Body of pancreas (tissue), 4 donors: ENCODE measurements around the gene NLRP1. TPM values are rescaled to one million over a fixed set of nuclear protein-coding genes. Genes with fewer than 3 reads are reported as not detected.
A peak's percentile ranks its signal among the peaks of the same experiment; 100 is the strongest.

Source experiments
- ATAC-seq: fragments of 150-250 bp; one replicate; pipeline ENCODE4 v1.9.1; 2016
- DNase-seq, 4 donors: peaks; one replicate each; pipeline ENCODE4 v3.0.0-alpha.2; 2019
- H3K27ac ChIP-seq, 4 donors: fragments of 200-600 bp; sonication (generic); 1 replicate in 3 of 4; 2 replicates in 1 of 4; pipeline versions ENCODE4 v1.5.1 to v1.6.1; 2016 to 2019; ENCODE audit warnings: mild to moderate bottlenecking in 1 of 4, mixed read lengths in 1 of 4, moderate library complexity in 1 of 4
- H3K27me3 ChIP-seq, 2 donors: fragments of 200-600 bp; sonication (generic); one replicate each; pipeline ENCODE4 v1.6.0; 2016; ENCODE audit warnings: mild to moderate bottlenecking in 1 of 2
- H3K36me3 ChIP-seq, 2 donors: fragments of 200-600 bp; sonication (generic); replicated peaks in 1 of 2; 2 replicates each; pipeline ENCODE4 v1.5.1; 2016; ENCODE audit warnings: low read depth in 2 of 2; ENCODE audit not compliant: insufficient read depth in 1 of 2
- H3K4me1 ChIP-seq: fragments of 200-600 bp; sonication (generic); one replicate; pipeline ENCODE4 v1.6.0; 2016
- H3K4me3 ChIP-seq, 2 donors: fragments of 200-600 bp; sonication (generic); 1 replicate in 1 of 2; 2 replicates in 1 of 2; pipeline ENCODE4 v1.5.1; 2016 to 2019
- H3K9me3 ChIP-seq, 3 donors: fragments of 200-600 bp; sonication (generic); 1 replicate in 2 of 3; 2 replicates in 1 of 3; pipeline ENCODE4 v1.5.1; 2016
- CTCF ChIP-seq, 7 experiments: fragments of 450-650 bp in 4 of 7; fragments of 200-600 bp in 3 of 7; sonication (generic) in 3 of 7; IDR thresholded peaks; one replicate each; pipeline ENCODE4 v1.5.1; 2016 to 2019; ENCODE audit warnings: antibody characterized with exemption in 7 of 7
- POLR2A ChIP-seq, 3 donors: fragments of 450-650 bp; IDR thresholded peaks; one replicate each; pipeline ENCODE4 v1.6.1; 2016; ENCODE audit warnings: antibody characterized with exemption in 3 of 3, mild to moderate bottlenecking in 2 of 3
- WGBS, 2 donors: methylation state at CpG; one replicate each; pipeline ENCODE4 v1.1.5; 2017; 5-methylcytosine and 5-hydroxymethylcytosine counted together
- intact Hi-C: fragments of 100-400 bp; cut with DNase I; formaldehyde crosslinking; loops from one replicate; pipeline ENCODE4 v1.15.1; 2023
- total RNA-seq, 2 donors: library from RNA; depleted of rRNA; stranded (reverse); fragments of >200 nt; gene quantifications; one replicate each; pipeline ENCODE4 v1.1.0, GENCODE V29; 2016

The NLRP1 gene
- total RNA-seq, 2 donors from 2014 or later: 8.9 to 14.3 TPM

GRCh38 chr17:5499476-5500231 lies 84.7 kb downstream of the NLRP1 start:
- intact Hi-C loops: no loop called here
- Histone ChIP-seq H3K4me3 (no peak overlapping the region), H3K27ac (no peak overlapping the region), H3K9me3 (no peaks in the 10 kb centered on the region), H3K4me1 (peaks cover 17% of the 10 kb centered on the region), H3K27me3 (peaks cover 0 to 10% of the 10 kb centered on the region in 2 donors), H3K36me3 (no peaks in the 10 kb centered on the region)
- WGBS, 2 donors: 20 to 23% methylated on average over 25 to 43 of the region's 44 CpGs
- TF ChIP-seq POLR2A (IDR thresholded peaks at IDR 0.05) (no peak), CTCF (IDR thresholded peaks at IDR 0.05) (no peak)
- no peak for DNase-seq
- no peak for ATAC-seq

- Histone ChIP-seq H3K36me3 (peaks cover 0 to 8% of the 10 kb centered on the region in 2 donors), H3K27me3 (no peaks in the 10 kb centered on the region), H3K4me3 (no peak overlapping the region), H3K4me1 (peaks cover 4% of the 10 kb centered on the region), H3K9me3 (no peaks in the 10 kb centered on the region), H3K27ac (no peak overlapping the region)
- WGBS, 2 donors: 98 to 100% methylated on average over 2 of the region's 2 CpGs
- intact Hi-C loops: no loop called here
- no peak for TF ChIP-seq CTCF (IDR thresholded peaks at IDR 0.05)
- ATAC-seq (no peak), DNase-seq (no peak)
Measured at GRCh38 chr17:5492970-5493369, 91.3 kb downstream of the NLRP1 start.

DNA sequence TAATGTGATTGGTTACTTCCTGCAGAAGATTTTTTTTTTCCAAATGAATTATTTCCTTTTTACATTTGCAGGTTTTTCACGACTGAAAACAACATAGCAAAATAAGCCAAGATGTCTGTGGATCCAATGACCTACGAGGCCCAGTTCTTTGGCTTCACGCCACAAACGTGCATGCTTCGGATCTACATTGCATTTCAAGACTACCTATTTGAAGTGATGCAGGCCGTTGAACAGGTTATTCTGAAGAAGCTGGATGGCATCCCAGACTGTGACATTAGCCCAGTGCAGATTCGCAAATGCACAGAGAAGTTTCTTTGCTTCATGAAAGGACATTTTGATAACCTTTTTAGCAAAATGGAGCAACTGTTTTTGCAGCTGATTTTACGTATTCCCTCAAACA lies 95.6 kb downstream of the NLRP1 start:
- Histone ChIP-seq H3K4me3 (no peak overlapping the region), H3K27me3 (no peaks in the 10 kb centered on the region), H3K9me3 (no peaks in the 10 kb centered on the region), H3K36me3 (peaks cover 0 to 8% of the 10 kb centered on the region in 2 donors), H3K4me1 (peaks cover 32% of the 10 kb centered on the region), H3K27ac (no peak overlapping the region)
- 76% methylated on average over 8 of the region's 8 CpGs for WGBS, 2 donors
- TF ChIP-seq POLR2A (IDR thresholded peaks at IDR 0.05): no peak
- no peak for ATAC-seq
- no peak for DNase-seq
- intact Hi-C loops: no loop called here

- WGBS, 2 donors: 0 to 1% methylated on average over 25 to 76 of the region's 77 CpGs
- Histone ChIP-seq H3K4me3 (peak within 1 kb of the TSS; percentile 78 to 92), H3K36me3 (peaks cover 0 to 14% of the 10 kb centered on the region in 2 donors), H3K4me1 (peaks cover 47% of the 10 kb centered on the region), H3K9me3 (no peaks in the 10 kb centered on the region), H3K27ac (peak within 1 kb of the TSS; percentile 97 to 100 (median 99)), H3K27me3 (no peaks in the 10 kb centered on the region)
- ATAC-seq (peak; percentile 97), DNase-seq (peak; percentile 98 to 99 (median 98))
- intact Hi-C loops: no loop called here
- TF ChIP-seq CTCF (IDR thresholded peaks at IDR 0.05) (no peak), POLR2A (IDR thresholded peaks at IDR 0.05) (peak; percentile 73 to 91 (median 86))
Measured at GRCh38 chr17:5486206-5487124, 97.8 kb downstream of the NLRP1 start, which contains the start of gene MIS12. Gene MIS12 (plus strand): TSS chr17:5486566. CDS start chr17:5488863, 2,297 bp downstream.
